GM12874 (cell line): Measurements from ENCODE around the gene ENPP6.

Source experiments
- CTCF ChIP-seq: IDR thresholded peaks from 2 replicates; pipeline ENCODE4 v1.5.1; 2011; ENCODE audit warnings: low read depth, mild to moderate bottlenecking, control low read depth, low read length, moderate library complexity; ENCODE audit not compliant: insufficient read depth

Gene ENPP6

GRCh38 chr4:184259866-184260265 is 42.2 kb upstream of the ENPP6 start:
- no peak for TF ChIP-seq CTCF

DNA sequence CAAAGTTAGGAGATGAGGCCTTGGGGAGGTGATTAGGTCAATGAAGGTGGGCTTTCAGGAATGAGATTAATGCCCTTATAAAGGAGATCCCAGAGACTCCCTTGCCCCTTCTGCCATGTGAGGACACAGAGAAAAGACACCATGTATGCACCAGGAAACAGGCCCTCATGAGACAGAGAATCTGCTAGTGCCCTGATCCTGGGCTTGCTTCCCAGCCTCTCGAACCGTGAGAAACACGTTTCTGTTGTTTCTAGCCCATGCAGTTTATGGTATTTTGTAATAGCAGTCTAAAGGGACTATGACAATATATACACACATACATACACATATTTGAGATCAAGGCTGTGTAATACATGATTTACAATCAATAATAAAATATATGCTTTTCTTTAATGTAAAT is 41.4 kb upstream of the ENPP6 start:
- no peak for TF ChIP-seq CTCF

DNA sequence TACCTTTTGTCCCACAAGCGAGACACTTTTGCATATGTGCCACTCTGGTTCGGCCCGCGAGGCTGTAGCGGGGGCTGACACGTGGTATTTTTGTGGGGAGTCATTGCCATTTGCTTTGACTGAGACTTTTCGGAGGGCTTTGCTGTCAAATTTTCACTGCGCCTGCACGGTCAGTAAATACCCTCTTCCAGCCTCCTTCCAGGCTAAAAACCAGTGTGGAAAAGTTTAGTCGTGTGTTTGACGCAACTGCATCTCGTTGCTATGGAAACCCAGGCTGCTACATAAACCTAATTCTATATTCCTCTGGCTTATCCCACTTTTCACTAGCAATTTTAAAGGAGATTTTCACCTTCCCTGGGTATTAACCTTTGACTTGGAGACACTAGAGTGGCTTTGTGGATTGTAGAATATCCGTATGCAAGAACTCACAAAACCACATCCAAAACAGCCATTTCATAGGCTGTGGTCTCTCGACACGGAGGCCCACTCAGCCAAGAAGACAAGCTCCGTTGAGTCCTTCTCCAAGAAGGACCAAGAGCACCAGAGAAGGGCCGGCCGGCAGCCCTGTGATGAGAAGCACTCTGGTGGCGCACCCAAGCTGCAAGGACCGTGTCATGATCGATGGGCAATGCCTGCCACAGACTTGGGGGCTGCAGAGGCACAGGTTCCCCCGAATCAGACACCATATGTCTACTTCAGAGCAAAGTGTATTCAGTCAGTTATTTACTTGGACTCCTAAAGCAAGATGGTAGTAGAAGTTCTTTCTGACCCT is 38.4 kb upstream of the ENPP6 start:
- TF ChIP-seq CTCF = no peak

- no peak for TF ChIP-seq CTCF
Measured at GRCh38 chr4:184255361-184255760, 37.7 kb upstream of the ENPP6 start.

- TF ChIP-seq CTCF = no peak
Measured at GRCh38 chr4:184253072-184253420, 35.4 kb upstream of the ENPP6 start.

GRCh38 chr4:184252136-184253071 is 34.7 kb upstream of the ENPP6 start:
- TF ChIP-seq CTCF = no peak

GRCh38 chr4:184251670-184251980 is 34.0 kb upstream of the ENPP6 start:
- TF ChIP-seq CTCF = no peak
